GM23248 (cell line): Measurements from ENCODE around the gene ANXA3.

Experiments used
- EZH2 ChIP-seq: fragments of 200-600 bp; sonication (generic); IDR thresholded peaks from 2 replicates; pipeline ENCODE4 v1.6.1; 2018; ENCODE audit warnings: antibody characterized with exemption, mild to moderate bottlenecking; ENCODE audit not compliant: insufficient read depth, poor library complexity, severe bottlenecking
- EZH2phosphoT487 ChIP-seq: fragments of 200-600 bp; sonication (generic); IDR thresholded peaks from 2 replicates; pipeline ENCODE4 v1.6.1; 2018; ENCODE audit warnings: antibody characterized with exemption, moderate library complexity, mild to moderate bottlenecking, low read depth; ENCODE audit not compliant: insufficient read depth

- TF ChIP-seq EZH2 (no peak), EZH2phosphoT487 (no peak)
Observed at GRCh38 chr4:78602334-78602733, 50.8 kb downstream of the ANXA3 start.
